Measurements from ENCODE around the gene MMP17.

Gene MMP17

DNA sequence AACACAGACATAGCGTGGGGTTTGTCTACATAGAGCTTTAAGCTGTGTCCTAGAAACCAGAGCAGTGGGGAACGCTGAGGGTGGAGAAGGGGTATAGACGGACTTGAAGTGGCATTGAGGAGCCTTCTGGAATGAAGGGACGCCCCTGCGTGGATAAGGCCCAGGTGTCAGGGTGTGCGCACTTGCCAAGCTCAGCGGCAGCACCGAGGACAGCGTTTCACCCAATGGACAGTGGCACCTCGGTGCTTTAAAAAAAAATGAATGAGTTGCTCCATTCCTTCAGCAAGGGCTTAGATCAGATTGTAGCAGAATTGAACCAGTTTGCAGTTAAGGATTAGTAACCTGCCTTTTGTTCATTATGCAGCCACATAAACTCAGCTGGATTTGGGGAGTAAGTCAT lies 33.6 kb upstream of the MMP17 start:
- Histone ChIP-seq H3K36me3 (ENCODE audit: control insufficient read depth, low read length) (peaks cover 46% of the 10 kb centered on the region), H3F3A (ENCODE audit: control insufficient read depth, insufficient read depth) (no peaks in the 10 kb centered on the region), H3K4me2 (ENCODE audit: low read length) (no peak overlapping the region), H3K9me3 (ENCODE audit: control insufficient read depth, insufficient read depth, low read length) (no peaks in the 10 kb centered on the region), H3K9me2 (replicated peaks; ENCODE audit: control insufficient read depth, low read length) (no peaks in the 10 kb centered on the region), H4K20me1 (ENCODE audit: control insufficient read depth, insufficient read depth, low read depth, low read length) (peaks cover 4% of the 10 kb centered on the region; the same call in 1 of the 2 replicates), H3K4me1 (ENCODE audit: control insufficient read depth, low read length) (peaks cover 12% of the 10 kb centered on the region), H3K27ac (ENCODE audit: low read depth, low read length) (no peak overlapping the region), H3K79me2 (ENCODE audit: control insufficient read depth, low read length) (no peaks in the 10 kb centered on the region), H3K27me3 (ENCODE audit: control insufficient read depth, low read length) (no peaks in the 10 kb centered on the region), H3K4me3 (ENCODE audit: low read length) (no peak overlapping the region)
- TF ChIP-seq, protein P1, sequence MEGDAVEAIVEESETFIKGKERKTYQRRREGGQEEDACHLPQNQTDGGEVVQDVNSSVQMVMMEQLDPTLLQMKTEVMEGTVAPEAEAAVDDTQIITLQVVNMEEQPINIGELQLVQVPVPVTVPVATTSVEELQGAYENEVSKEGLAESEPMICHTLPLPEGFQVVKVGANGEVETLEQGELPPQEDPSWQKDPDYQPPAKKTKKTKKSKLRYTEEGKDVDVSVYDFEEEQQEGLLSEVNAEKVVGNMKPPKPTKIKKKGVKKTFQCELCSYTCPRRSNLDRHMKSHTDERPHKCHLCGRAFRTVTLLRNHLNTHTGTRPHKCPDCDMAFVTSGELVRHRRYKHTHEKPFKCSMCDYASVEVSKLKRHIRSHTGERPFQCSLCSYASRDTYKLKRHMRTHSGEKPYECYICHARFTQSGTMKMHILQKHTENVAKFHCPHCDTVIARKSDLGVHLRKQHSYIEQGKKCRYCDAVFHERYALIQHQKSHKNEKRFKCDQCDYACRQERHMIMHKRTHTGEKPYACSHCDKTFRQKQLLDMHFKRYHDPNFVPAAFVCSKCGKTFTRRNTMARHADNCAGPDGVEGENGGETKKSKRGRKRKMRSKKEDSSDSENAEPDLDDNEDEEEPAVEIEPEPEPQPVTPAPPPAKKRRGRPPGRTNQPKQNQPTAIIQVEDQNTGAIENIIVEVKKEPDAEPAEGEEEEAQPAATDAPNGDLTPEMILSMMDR (IDR thresholded peaks at IDR 0.05; ENCODE audit: low read depth, low read length, poor library complexity, severe bottlenecking): no peak
- TF ChIP-seq EZH2phosphoT487 (IDR thresholded peaks at IDR 0.05; ENCODE audit: borderline replicate concordance, low read length): no peak

DNA sequence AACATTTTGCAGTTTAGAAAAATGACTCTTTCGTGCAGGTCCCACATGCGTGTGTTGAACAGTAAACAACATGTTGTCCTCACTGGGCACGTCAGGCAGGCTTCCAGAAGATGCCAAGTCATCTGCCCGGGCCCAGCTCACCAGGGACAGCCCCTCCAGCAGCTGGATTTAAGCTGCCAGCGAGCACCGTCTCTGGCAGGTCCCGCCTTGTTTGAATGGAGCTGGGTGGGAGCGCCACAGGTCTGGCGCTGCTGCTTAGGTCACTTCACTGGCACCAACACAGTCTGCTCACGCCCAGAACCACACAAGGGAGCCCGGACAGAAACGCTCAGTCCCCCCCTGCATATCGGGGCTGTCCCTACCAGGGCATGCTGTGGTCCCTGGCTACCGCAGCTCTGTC lies 33.1 kb upstream of the MMP17 start:
- Histone ChIP-seq H3K9me2 (replicated peaks; ENCODE audit: control insufficient read depth, low read length) (no peaks in the 10 kb centered on the region), H3K4me3 (ENCODE audit: low read length) (no peak overlapping the region), H3K4me1 (ENCODE audit: control insufficient read depth, low read length) (peaks cover 12% of the 10 kb centered on the region), H3K27ac (ENCODE audit: low read depth, low read length) (no peak overlapping the region), H3K36me3 (ENCODE audit: control insufficient read depth, low read length) (peaks cover 47% of the 10 kb centered on the region), H3F3A (ENCODE audit: control insufficient read depth, insufficient read depth) (no peaks in the 10 kb centered on the region), H4K20me1 (ENCODE audit: control insufficient read depth, insufficient read depth, low read depth, low read length) (peaks cover 4% of the 10 kb centered on the region; the same call in 1 of the 2 replicates), H3K79me2 (ENCODE audit: control insufficient read depth, low read length) (no peaks in the 10 kb centered on the region), H3K4me2 (ENCODE audit: low read length) (no peak overlapping the region), H3K27me3 (ENCODE audit: control insufficient read depth, low read length) (no peaks in the 10 kb centered on the region), H3K9me3 (ENCODE audit: control insufficient read depth, insufficient read depth, low read length) (no peaks in the 10 kb centered on the region)
- TF ChIP-seq, protein P1 (IDR thresholded peaks at IDR 0.05; ENCODE audit: low read depth, low read length, poor library complexity, severe bottlenecking): no peak
- TF ChIP-seq EZH2phosphoT487 (IDR thresholded peaks at IDR 0.05; ENCODE audit: borderline replicate concordance, low read length): no peak

DNA sequence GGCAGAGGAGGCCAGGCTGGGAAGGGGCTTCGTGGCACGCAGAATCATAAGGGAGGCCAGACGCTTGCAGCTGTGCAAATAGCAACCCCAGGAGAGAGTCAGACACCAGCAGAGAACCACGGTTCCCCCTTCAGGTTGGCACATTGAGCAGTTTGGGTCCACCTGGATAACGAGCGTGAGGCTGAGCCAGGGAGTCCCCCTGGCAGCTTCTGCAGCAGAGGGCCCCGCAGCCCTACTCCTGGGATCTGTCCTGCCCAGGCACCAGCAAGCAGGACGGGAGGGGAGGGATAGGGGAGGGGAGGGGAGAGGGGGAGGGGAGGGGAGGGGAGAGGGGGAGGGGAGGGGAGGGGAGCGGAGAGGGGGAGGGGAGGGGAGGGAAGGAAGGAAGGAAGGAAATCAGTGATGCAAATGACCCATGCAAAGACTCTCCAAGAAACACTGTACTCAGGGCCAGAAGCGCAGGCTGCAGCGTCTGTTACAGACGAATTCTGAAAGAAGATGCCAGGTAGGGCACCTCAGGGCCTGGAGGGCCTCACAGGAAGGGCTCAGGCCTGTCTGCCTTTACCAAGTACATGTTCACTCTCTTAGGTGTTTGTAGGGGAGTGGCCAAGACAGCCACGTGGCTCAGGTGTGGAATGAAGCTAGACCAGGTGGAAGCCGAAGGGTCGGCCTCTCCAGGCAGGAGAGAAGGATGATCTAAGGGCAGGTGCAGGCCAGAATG lies 32.3 kb upstream of the MMP17 start:
- Histone ChIP-seq H3K79me2 (ENCODE audit: control insufficient read depth, low read length) (no peaks in the 10 kb centered on the region), H3K4me2 (ENCODE audit: low read length) (no peak overlapping the region), H3K36me3 (ENCODE audit: control insufficient read depth, low read length) (peaks cover 43% of the 10 kb centered on the region), H3K27ac (ENCODE audit: low read depth, low read length) (no peak overlapping the region), H3F3A (ENCODE audit: control insufficient read depth, insufficient read depth) (no peaks in the 10 kb centered on the region), H3K27me3 (ENCODE audit: control insufficient read depth, low read length) (no peaks in the 10 kb centered on the region), H3K9me3 (ENCODE audit: control insufficient read depth, insufficient read depth, low read length) (no peaks in the 10 kb centered on the region), H3K9me2 (replicated peaks; ENCODE audit: control insufficient read depth, low read length) (no peaks in the 10 kb centered on the region), H3K4me1 (ENCODE audit: control insufficient read depth, low read length) (peaks cover 12% of the 10 kb centered on the region), H3K4me3 (ENCODE audit: low read length) (no peak overlapping the region), H4K20me1 (ENCODE audit: control insufficient read depth, insufficient read depth, low read depth, low read length) (peaks cover 4% of the 10 kb centered on the region; the same call in 1 of the 2 replicates)
- no peak for TF ChIP-seq EZH2phosphoT487 (IDR thresholded peaks at IDR 0.05; ENCODE audit: borderline replicate concordance, low read length)
- TF ChIP-seq, protein P1 (IDR thresholded peaks at IDR 0.05; ENCODE audit: low read depth, low read length, poor library complexity, severe bottlenecking): no peak
